Mesothelial cell of epicardium (in vitro differentiated cells): ENCODE measurements around the gene CLDN25. TPM values are rescaled to one million over a fixed set of nuclear protein-coding genes. Genes with fewer than 3 reads are reported as not detected.
"Not testable (repeated sequence)": the region's sequence is repeated elsewhere in the genome, so short reads cannot be mapped to it uniquely, and the experiment has no call there.

Source experiments
- DNase-seq, 2 experiments: peaks; one replicate each; pipeline ENCODE4 v3.0.0; 2021; ENCODE audit warnings: low spot score in 2 of 2; ENCODE audit not compliant: unreplicated experiment in 2 of 2
- H3K27ac Mint-ChIP-seq: 2 replicates; pipeline ENCODE4 v1.8.0; 2021; ENCODE audit warnings: mixed read lengths
- H3K27me3 Mint-ChIP-seq: 2 replicates; pipeline ENCODE4 v1.8.0; 2021; ENCODE audit warnings: low read depth, mixed read lengths
- H3K36me3 Mint-ChIP-seq: 2 replicates; pipeline ENCODE4 v1.8.0; 2021; ENCODE audit warnings: mixed read lengths
- H3K4me1 Mint-ChIP-seq: 2 replicates; pipeline ENCODE4 v1.8.0; 2021; ENCODE audit warnings: mixed read lengths
- H3K4me3 Mint-ChIP-seq: 2 replicates; pipeline ENCODE4 v1.8.0; 2021; ENCODE audit warnings: mild to moderate bottlenecking, moderate library complexity, mixed read lengths
- H3K9me3 Mint-ChIP-seq: 2 replicates; pipeline ENCODE4 v1.8.0; 2021; ENCODE audit warnings: mixed read lengths
- CTCF ChIP-seq: fragments of 200-600 bp; sonication (generic); IDR thresholded peaks from one replicate; pipeline ENCODE4 v1.5.0; 2021; ENCODE audit warnings: antibody characterized with exemption; ENCODE audit not compliant: unreplicated experiment
- total RNA-seq: library from RNA; stranded (reverse); gene quantifications from 3 replicates; pipeline ENCODE4 v1.2.1, GENCODE V29; 2021

Gene CLDN25
- total RNA-seq, 1 donor from 2014 or later = not detected

- no peak for DNase-seq
- no peak for TF ChIP-seq CTCF
- H3K4me1 Mint-ChIP-seq = peaks cover 24% of the 10 kb centered on the region
- H3K4me3 Mint-ChIP-seq = peak overlapping the region; percentile 99
- peaks cover 3% of the 10 kb centered on the region for H3K36me3 Mint-ChIP-seq
- peaks cover 22% of the 10 kb centered on the region for H3K27me3 Mint-ChIP-seq
- H3K9me3 Mint-ChIP-seq = no peaks in the 10 kb centered on the region
- no peak overlapping the region for H3K27ac Mint-ChIP-seq
Measured at GRCh38 chr11:113774174-113774503, 5.5 kb upstream of the CLDN25 start.

GRCh38 chr11:113778111-113778910 lies 1.3 kb upstream of the CLDN25 start:
- Mint-ChIP-seq H3K4me3 (no peak overlapping the region), H3K36me3 (no peaks in the 10 kb centered on the region), H3K27me3 (peaks cover 49% of the 10 kb centered on the region), H3K9me3 (no peaks in the 10 kb centered on the region), H3K4me1 (peaks cover 10% of the 10 kb centered on the region), H3K27ac (peak overlapping the region; percentile 86)
- TF ChIP-seq CTCF = no peak
- DNase-seq = no peak

- H3K9me3 Mint-ChIP-seq = no peaks in the 10 kb centered on the region
- H3K4me3 Mint-ChIP-seq = no peak overlapping the region
- H3K4me1 Mint-ChIP-seq = peaks cover 8% of the 10 kb centered on the region
- DNase-seq = no peak
- no peaks in the 10 kb centered on the region for H3K36me3 Mint-ChIP-seq
- no peak for TF ChIP-seq CTCF
- peaks cover 49% of the 10 kb centered on the region for H3K27me3 Mint-ChIP-seq
- no peak overlapping the region for H3K27ac Mint-ChIP-seq
Measured at GRCh38 chr11:113781682-113782081, 2.1 kb downstream of the CLDN25 start.

- peaks cover 49% of the 10 kb centered on the region for H3K27me3 Mint-ChIP-seq
- no peak overlapping the region for H3K27ac Mint-ChIP-seq
- no peak overlapping the region for H3K4me3 Mint-ChIP-seq
- H3K9me3 Mint-ChIP-seq = no peaks in the 10 kb centered on the region
- peaks cover 8% of the 10 kb centered on the region for H3K4me1 Mint-ChIP-seq
- H3K36me3 Mint-ChIP-seq = no peaks in the 10 kb centered on the region
- no peak for TF ChIP-seq CTCF
- DNase-seq = no peak
Measured at GRCh38 chr11:113782134-113782533, 2.5 kb downstream of the CLDN25 start.

- peaks cover 31% of the 10 kb centered on the region for H3K27me3 Mint-ChIP-seq
- not testable (repeated sequence) for H3K4me1 Mint-ChIP-seq, H3K4me3 Mint-ChIP-seq, H3K36me3 Mint-ChIP-seq, H3K9me3 Mint-ChIP-seq, H3K27ac Mint-ChIP-seq, DNase-seq
Measured at GRCh38 chr11:113789016-113789415, 9.4 kb downstream of the CLDN25 start.

- H3K4me1 Mint-ChIP-seq = no peaks in the 10 kb centered on the region
- TF ChIP-seq CTCF = no peak
- no peaks in the 10 kb centered on the region for H3K36me3 Mint-ChIP-seq
- H3K9me3 Mint-ChIP-seq = no peaks in the 10 kb centered on the region
- no peak for DNase-seq
- H3K4me3 Mint-ChIP-seq = no peak overlapping the region
- no peak overlapping the region for H3K27ac Mint-ChIP-seq
- H3K27me3 Mint-ChIP-seq = peaks cover 24% of the 10 kb centered on the region
Measured at GRCh38 chr11:113789675-113790320, 10.2 kb downstream of the CLDN25 start.
